HepG2 (cell line): ENCODE results near the gene BABAM1. TPM values are rescaled to one million over a fixed set of nuclear protein-coding genes. Genes with fewer than 3 reads are reported as not detected.
A peak's percentile ranks its signal among the peaks of the same experiment; 100 is the strongest.

Experiments used
- BHLHE40 ChIP-seq: IDR thresholded peaks from 2 replicates; pipeline ENCODE4 v1.6.1; 2011; ENCODE audit warnings: low read length, improper control_type of control experiment
- HOMEZ ChIP-seq: IDR thresholded peaks from 2 replicates; pipeline ENCODE4 v1.6.1; 2016; ENCODE audit warnings: low read depth
- MAX ChIP-seq: IDR thresholded peaks from 2 replicates; pipeline ENCODE4 v1.6.1; 2012; ENCODE audit warnings: inconsistent platforms
- PHB2 ChIP-seq: fragments of 450-650 bp; IDR thresholded peaks from 2 replicates; pipeline ENCODE4 v1.6.1; 2018; ENCODE audit not compliant: partially characterized antibody
- REL ChIP-seq: sonication (generic); formaldehyde crosslinking; conservative IDR thresholded peaks from 2 replicates; pipeline ENCODE4 v1.8.0; 2022; ENCODE audit warnings: mild to moderate bottlenecking, missing genetic modification reagents, moderate library complexity
- SAFB2 ChIP-seq: sonication (generic); formaldehyde crosslinking; IDR thresholded peaks from 2 replicates; pipeline ENCODE4 v1.5.1; 2020; ENCODE audit warnings: missing genetic modification reagents, low read depth, mild to moderate bottlenecking, borderline replicate concordance
- ZFP36L2 ChIP-seq: sonication (generic); formaldehyde crosslinking; IDR thresholded peaks from 2 replicates; pipeline ENCODE4 v1.4.0; 2020; ENCODE audit warnings: missing genetic modification reagents
- ZKSCAN8 ChIP-seq: IDR thresholded peaks from 2 replicates; pipeline ENCODE4 v1.6.1; 2016; ENCODE audit warnings: borderline replicate concordance, missing genetic modification reagents, missing compliant biosample characterization
- ZMYM3 ChIP-seq: sonication (generic); formaldehyde crosslinking; IDR thresholded peaks from 2 replicates; pipeline ENCODE4 v1.5.1; 2020; ENCODE audit warnings: mild to moderate bottlenecking, missing genetic modification reagents
- ZNF136 ChIP-seq: sonication (generic); formaldehyde crosslinking; IDR thresholded peaks from 2 replicates; pipeline ENCODE4 v1.8.1; 2022; ENCODE audit warnings: low read depth, mild to moderate bottlenecking, moderate library complexity, missing genetic modification reagents
- ZNF34 ChIP-seq: sonication (generic); formaldehyde crosslinking; IDR thresholded peaks from 2 replicates; pipeline ENCODE4 v1.4.0; 2020; ENCODE audit warnings: mild to moderate bottlenecking, missing genetic modification reagents, borderline replicate concordance
- ZNF446 ChIP-seq: sonication (generic); formaldehyde crosslinking; IDR thresholded peaks from 2 replicates; pipeline ENCODE4 v1.5.0; 2020; ENCODE audit warnings: mild to moderate bottlenecking, missing genetic modification reagents
- ZNF609 ChIP-seq: sonication (generic); formaldehyde crosslinking; IDR thresholded peaks from 2 replicates; pipeline ENCODE4 v1.4.0; 2020; ENCODE audit warnings: mild to moderate bottlenecking, missing genetic modification reagents, borderline replicate concordance
- ZNF629 ChIP-seq: sonication (generic); formaldehyde crosslinking; conservative IDR thresholded peaks from 2 replicates; pipeline ENCODE4 v1.5.0; 2020; ENCODE audit warnings: missing genetic modification reagents
- ZNF652 ChIP-seq: IDR thresholded peaks from 2 replicates; pipeline ENCODE4 v1.6.1; 2016; ENCODE audit warnings: low read depth, borderline replicate concordance
- polyA plus RNA-seq, 8 experiments: library from polyadenylated mRNA; depleted of rRNA in 3 of 8; stranded (reverse) in 7 of 8; unstranded in 1 of 8; fragments of >200 nt; fragmentation: Illumina TruSeq in 4 of 8; extraction: Trizol in 4 of 8; gene quantifications; 2 replicates each; pipeline versions ENCODE4 v1.2.1 to v1.2.3, GENCODE V29; 2011 to 2016; ENCODE audit warnings: low read depth in 4 of 8, missing spikeins in 1 of 8, mixed read lengths in 1 of 8; ENCODE audit not compliant: insufficient read depth in 1 of 8
- total RNA-seq, 5 experiments: library from RNA; depleted of rRNA; stranded (reverse); fragments of >200 nt; fragmentation: Illumina TruSeq; extraction: Trizol; gene quantifications; 2 replicates each; pipeline ENCODE4 v1.2.3, GENCODE V29; 2016; ENCODE audit warnings: low read depth in 1 of 5
- TF ChIP-seq, protein P1 (sequence below): sonication (generic); formaldehyde crosslinking; IDR thresholded peaks from 2 replicates; pipeline ENCODE4 v1.5.1; 2020; ENCODE audit warnings: missing genetic modification reagents, mild to moderate bottlenecking, borderline replicate concordance
- TF ChIP-seq, protein P2 (sequence below): sonication (generic); formaldehyde crosslinking; IDR thresholded peaks from 2 replicates; pipeline ENCODE4 v1.5.0; 2020; ENCODE audit warnings: missing genetic modification reagents

The BABAM1 gene
- total and polyA plus RNA-seq, 2 of the 13 experiments (the other 11 are each of a cell fraction or from before 2014, with no cell fraction given): 70.0 to 82.0 TPM

GRCh38 chr19:17292301-17293074 lies 25.2 kb downstream of the BABAM1 start (continued):
- TF ChIP-seq ZKSCAN8 (CRISPR knock-in tag): peak; percentile 100
- no peak for TF ChIP-seq HOMEZ (CRISPR knock-in tag)
- TF ChIP-seq SAFB2 (CRISPR knock-in tag): no peak
- TF ChIP-seq BHLHE40: no peak
- no peak for TF ChIP-seq ZMYM3
- TF ChIP-seq, protein P1, sequence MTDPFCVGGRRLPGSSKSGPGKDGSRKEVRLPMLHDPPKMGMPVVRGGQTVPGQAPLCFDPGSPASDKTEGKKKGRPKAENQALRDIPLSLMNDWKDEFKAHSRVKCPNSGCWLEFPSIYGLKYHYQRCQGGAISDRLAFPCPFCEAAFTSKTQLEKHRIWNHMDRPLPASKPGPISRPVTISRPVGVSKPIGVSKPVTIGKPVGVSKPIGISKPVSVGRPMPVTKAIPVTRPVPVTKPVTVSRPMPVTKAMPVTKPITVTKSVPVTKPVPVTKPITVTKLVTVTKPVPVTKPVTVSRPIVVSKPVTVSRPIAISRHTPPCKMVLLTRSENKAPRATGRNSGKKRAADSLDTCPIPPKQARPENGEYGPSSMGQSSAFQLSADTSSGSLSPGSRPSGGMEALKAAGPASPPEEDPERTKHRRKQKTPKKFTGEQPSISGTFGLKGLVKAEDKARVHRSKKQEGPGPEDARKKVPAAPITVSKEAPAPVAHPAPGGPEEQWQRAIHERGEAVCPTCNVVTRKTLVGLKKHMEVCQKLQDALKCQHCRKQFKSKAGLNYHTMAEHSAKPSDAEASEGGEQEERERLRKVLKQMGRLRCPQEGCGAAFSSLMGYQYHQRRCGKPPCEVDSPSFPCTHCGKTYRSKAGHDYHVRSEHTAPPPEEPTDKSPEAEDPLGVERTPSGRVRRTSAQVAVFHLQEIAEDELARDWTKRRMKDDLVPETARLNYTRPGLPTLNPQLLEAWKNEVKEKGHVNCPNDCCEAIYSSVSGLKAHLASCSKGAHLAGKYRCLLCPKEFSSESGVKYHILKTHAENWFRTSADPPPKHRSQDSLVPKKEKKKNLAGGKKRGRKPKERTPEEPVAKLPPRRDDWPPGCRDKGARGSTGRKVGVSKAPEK (CRISPR knock-in tag): no peak
- no peak for TF ChIP-seq ZNF34
- TF ChIP-seq ZNF609 (CRISPR knock-in tag): no peak
- no peak for TF ChIP-seq PHB2
- no peak for TF ChIP-seq ZNF652
- no peak for TF ChIP-seq ZNF136 (CRISPR knock-in tag)
- no peak for TF ChIP-seq ZNF446 (CRISPR knock-in tag)
- TF ChIP-seq, protein P2, sequence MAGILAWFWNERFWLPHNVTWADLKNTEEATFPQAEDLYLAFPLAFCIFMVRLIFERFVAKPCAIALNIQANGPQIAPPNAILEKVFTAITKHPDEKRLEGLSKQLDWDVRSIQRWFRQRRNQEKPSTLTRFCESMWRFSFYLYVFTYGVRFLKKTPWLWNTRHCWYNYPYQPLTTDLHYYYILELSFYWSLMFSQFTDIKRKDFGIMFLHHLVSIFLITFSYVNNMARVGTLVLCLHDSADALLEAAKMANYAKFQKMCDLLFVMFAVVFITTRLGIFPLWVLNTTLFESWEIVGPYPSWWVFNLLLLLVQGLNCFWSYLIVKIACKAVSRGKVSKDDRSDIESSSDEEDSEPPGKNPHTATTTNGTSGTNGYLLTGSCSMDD (CRISPR knock-in tag): no peak
- no peak for TF ChIP-seq MAX
- TF ChIP-seq REL: no peak
- TF ChIP-seq ZNF629: no peak
- TF ChIP-seq ZFP36L2 (CRISPR knock-in tag): no peak
